Esophagus muscularis mucosa (tissue), 4 donors: Measurements from ENCODE around the gene SDK1.

Source experiments
- CTCF ChIP-seq, 3 experiments: fragments of 200-600 bp in 2 of 3; fragments of 450-650 bp in 1 of 3; sonication (generic) in 2 of 3; IDR thresholded peaks; one replicate each; pipeline ENCODE4 v1.5.1; 2017 to 2019; ENCODE audit warnings: antibody characterized with exemption in 3 of 3, mild to moderate bottlenecking in 2 of 3, moderate library complexity in 1 of 3
- EP300 ChIP-seq: sonication (generic); formaldehyde crosslinking; IDR thresholded peaks from one replicate; pipeline ENCODE4 v1.6.1; 2017; ENCODE audit warnings: antibody characterized with exemption
- POLR2A ChIP-seq: fragments of 450-650 bp; IDR thresholded peaks from one replicate; pipeline ENCODE4 v1.6.1; 2017; ENCODE audit warnings: antibody characterized with exemption, moderate library complexity, mild to moderate bottlenecking, low read depth
- POLR2AphosphoS5 ChIP-seq, 2 donors: sonication (generic); formaldehyde crosslinking; IDR thresholded peaks; one replicate each; pipeline ENCODE4 v1.6.1; 2017; ENCODE audit warnings: antibody characterized with exemption in 2 of 2

GRCh38 chr7:4080954-4081353, 779.9 kb downstream of the SDK1 start:
- TF ChIP-seq POLR2AphosphoS5 (IDR thresholded peaks at IDR 0.05) (no peak), POLR2A (no peak), CTCF (IDR thresholded peaks at IDR 0.05) (no peak), EP300 (no peak)
